ENCODE results near the gene CLCN6.

GRCh38 chr1:11769274-11769673 is 36.7 kb upstream of the CLCN6 start:
- TF ChIP-seq POLR2A (IDR thresholded peaks at IDR 0.05) (no peak), CTCF (IDR thresholded peaks at IDR 0.05) (no peak)

Measured in adrenal gland (tissue), 5 donors.